HG03280 (cell line): ENCODE data around the gene DIO1.

Experiments used
- ATAC-seq: cut with Tn5 transposase; IDR thresholded peaks from one replicate; pipeline ENCODE4 v1.9.1; 2021; ENCODE audit warnings: mild to moderate bottlenecking, moderate library complexity; ENCODE audit not compliant: unreplicated experiment

DIO1 gene

DNA sequence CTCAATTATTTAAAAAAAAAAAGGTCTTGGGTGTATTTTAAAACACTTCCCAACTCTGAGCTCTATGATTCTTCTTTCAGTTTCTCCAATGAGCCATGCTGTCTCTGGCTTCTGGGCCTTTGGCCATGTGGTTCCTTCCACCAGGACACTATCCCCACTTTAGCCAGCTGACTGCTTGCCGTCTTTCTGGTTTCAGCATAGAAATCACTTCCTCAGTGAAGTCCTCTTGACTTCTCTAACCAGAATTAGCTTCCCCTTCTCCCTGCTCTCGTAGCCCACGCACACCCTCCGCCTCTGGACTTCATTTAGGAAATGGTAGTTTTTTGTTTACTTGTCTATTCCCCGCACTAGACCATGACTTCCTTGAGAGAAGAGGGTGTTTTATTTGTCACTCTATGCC, 1.1 kb upstream of the DIO1 start:
- no peak for ATAC-seq

DNA sequence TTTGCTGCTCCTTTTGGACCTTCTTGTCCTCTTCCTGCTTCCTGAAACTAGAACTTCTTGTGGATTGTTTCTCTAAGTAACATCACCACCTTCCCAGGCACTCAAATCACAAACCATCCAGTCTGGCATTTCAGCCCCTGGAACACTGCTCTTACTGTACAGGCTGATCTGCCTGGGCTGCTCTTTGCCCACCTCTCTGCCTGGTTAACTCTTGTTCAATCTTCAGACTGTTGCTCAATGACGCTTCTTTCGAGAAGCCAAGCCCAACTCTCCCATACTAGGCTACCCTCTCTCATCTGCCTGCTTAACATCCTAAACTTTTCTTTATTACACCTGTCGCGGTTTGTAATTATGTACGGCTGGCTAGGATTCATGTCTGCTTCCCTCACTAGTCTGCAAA, 657 bp downstream of the DIO1 start:
- no peak for ATAC-seq

DNA sequence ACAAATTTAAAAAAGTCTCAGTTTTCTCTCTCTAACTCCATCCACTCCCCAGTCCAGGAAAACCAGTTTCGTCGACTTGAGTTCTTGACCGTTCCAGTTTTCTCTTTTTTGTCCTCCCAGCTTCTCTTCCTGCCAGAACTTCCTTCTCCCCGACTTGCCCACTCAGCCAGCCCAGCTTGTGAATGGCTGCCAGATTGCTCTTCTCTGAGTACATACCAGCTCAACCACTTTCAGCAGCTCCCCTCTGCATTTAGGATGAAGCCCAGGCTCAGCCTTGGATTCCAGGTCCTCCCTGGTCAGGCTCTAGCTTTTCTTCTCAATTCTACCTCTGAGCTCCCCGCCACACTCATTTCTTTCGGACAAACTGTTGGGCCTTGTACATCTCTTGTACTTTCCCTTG, 1.4 kb downstream of the DIO1 start:
- no peak for ATAC-seq

DNA sequence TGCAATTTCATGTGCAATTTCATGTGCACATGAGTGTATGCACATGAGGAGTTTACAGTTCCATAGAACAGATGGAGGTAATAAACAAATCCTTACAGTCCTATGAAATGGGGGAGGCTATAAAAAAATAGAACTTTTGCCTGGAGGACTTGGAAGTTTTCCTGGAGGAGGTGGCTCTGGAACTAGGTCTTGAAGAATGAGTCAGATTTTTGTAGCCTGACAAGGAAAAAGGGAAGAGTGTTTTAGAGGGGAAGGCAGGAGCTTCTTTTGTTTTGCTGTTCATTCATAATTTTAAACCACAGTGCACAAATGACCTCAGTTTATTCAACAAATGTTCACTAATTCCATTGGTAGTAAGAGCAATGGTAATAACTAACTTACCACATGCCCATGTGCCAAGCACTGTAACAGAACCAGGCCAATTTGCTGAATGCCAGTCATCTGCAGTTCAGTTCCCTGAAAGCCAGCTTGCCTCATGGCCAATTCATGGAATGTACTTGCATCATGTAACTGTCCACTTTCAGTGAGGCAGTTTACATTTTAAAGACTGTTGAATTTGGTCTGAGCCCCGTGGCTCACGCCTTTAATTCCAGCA, 2.7 kb downstream of the DIO1 start:
- ATAC-seq, result no peak

DNA sequence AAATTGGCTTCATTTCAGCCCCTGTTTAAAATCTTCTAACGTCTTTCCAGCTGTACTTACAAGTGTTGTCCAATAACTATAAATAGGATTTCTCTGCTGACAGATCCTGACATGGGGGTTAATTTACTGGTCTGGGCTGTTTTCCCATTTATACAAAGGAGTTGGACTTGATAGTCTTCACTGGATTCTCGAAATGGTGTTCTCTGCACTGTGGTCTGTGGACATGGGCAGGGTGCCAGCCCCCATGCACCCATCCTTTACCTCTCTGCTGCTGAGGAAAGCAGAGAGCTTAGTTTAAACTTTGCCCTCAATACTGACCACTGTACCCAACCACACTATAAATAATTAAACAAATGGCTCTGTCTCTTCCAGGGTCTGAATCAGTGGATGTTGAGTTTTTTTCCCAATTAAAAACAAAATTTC, 5.2 kb downstream of the DIO1 start:
- no peak for ATAC-seq

DNA sequence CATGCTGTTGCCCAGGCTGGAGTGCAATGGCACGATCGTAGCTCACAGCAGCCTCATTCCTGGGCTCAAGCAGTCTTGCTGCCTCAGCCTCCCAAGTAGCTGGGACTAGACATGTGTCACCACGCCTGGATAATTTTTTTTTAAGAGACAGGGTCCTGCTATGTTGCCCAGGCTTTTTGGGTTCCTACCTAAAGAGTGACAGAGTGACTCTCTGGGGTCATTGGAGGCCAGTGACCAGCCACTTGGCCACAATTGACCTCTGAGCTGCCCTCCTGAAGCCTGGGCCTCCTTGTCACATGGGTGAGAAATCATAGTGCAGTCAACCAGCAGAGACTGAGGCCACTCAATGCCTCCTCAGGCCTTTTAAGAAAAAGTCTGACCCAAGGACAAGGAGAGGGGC, 5.7 kb downstream of the DIO1 start:
- no peak for ATAC-seq

DNA sequence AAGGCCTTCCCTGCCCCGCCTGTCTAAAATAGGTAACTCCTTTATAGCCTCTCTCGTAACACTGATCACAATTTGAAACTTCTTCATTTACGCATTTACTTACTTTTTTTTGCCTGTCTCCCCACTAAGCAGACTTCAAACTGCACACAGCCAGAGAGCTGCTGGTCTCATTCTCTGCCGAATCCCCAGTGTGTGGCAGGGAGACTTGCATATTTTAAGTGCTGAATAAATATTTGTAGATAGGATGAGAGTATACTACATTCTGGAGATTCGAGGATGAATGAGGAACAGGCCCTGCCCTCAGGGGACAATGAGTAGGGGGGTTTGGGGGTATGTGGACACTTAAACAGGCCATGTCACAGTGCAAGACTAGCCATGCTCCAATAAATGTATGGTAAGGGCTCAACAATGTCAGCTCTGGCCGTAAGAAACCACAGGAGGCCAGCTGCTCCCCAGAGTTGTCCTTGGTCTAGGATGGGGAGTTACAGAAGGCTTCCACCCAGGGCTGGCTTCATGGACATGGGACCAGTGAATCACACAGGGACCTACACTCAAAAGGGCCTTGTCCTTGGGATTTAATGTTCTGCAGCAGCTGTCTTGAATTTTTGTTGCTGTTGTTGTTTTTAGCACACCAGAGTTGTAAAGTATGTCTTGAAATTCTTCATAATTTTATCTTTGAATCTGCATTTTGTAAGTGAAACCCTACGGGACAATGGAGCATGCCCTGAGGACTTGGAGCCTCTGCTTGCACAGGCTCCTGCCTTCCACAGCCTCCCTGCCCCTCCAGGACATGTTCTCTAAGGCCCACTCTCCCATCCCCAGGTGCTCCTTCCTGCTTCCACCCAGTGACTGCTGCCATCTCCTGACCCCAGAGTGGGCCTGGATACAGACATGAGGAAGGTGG, 8.5 kb downstream of the DIO1 start:
- no peak for ATAC-seq

DNA sequence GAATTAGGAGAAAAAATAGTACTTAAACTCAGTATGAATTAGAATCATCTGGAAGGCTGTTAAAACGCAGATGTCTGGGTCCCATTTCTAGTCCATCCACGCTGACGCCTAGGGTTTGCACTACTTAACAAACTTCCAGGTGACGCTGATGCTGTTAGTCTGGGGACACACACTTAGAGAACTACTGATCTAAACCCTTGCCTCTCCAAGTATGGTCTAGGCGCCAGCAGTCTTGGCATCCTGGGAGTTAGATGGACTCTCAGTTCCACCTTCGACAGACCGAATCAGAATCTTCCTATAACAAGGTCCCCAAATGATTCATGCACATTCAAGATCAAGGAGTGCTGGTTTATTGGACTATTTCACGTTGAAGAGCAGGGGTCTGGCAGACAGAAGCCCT, 11.5 kb downstream of the DIO1 start:
- ATAC-seq, result no peak

DNA sequence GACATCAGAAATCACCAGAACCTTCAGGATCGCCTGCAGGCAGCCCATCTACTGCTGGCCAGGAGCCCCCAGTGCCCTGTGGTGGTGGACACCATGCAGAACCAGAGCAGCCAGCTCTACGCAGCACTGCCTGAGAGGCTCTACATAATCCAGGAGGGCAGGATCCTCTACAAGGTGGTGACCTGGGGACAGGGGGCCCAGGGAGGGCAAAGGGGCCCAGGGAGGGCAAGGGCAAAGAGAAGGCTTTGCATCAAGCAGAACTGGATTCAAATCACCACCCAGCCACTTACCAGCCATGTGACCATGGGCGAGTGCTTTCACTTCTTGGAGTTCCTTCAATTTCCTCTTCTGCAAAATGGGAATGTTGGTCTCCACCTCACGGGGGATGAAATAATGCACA, 12.1 kb downstream of the DIO1 start:
- ATAC-seq, result no peak

DNA sequence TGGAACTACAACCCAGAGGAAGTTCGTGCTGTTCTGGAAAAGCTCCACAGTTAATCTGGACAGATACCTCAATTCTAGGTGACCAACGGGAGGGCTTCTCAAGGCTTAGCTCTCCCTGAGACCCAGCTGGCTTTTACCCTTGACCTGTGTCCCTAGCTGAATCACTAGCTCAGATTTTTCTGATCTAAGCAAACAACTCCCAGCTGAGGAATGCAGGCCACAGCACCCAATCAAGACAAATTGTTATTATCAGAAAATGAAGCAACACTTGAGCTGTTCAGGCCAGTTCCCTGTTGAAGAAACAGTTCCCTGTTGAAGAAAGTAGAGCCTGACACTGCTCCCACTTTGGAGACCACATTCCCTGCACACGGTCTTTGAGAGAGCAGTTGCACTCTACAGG, 16.0 kb downstream of the DIO1 start:
- ATAC-seq, result no peak

DNA sequence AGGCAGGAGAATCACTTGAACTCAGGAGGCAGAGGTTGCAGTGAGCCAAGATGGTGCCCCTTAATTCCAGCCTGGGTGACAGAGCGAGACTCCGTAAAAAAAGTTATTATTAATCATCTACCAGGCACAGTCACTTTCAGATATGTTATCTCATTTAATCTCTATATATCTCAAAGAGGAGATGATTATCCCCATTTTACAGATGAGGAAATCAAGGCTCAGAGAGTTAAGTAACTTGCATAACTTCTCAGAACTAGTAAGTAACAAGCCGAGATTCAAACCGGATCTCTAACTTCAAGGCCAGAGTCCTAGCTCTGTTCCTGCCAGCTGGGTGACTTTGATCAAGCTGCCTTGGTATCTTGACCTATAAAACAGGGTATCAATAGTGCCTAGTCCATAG, 17.5 kb downstream of the DIO1 start:
- ATAC-seq, result no peak

DNA sequence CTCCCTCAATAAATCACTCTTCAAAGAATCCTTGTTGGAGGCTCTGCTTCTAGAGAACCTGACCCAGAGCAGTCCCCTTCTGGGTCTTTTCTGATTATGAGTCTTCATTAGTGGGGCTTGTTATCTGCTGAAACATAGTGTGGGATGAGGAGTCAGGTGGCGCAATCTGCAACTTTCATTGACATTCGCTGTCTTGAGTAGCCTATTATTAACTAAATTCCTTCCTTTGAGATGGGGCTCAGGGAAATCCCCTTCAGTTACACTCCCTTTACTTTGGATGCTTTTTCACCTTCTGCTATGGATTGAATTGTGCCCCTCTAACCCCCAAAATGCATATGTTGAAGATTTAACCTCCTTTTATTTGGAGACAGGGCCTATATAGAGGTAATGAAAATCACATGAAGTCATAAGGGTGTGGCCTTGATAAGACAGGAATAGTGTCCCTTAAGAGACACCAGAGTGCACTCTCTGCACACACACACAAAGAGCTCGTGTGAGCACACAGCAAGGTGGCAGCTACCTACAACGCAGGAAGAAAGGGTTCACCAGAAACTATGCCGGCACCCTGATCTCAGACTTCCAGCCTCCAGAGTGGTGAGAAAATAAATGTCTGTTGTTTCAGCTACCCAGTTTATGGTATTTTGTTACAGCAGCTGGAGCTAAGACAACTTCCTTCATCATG, 19.5 kb downstream of the DIO1 start:
- ATAC-seq, result no peak

DNA sequence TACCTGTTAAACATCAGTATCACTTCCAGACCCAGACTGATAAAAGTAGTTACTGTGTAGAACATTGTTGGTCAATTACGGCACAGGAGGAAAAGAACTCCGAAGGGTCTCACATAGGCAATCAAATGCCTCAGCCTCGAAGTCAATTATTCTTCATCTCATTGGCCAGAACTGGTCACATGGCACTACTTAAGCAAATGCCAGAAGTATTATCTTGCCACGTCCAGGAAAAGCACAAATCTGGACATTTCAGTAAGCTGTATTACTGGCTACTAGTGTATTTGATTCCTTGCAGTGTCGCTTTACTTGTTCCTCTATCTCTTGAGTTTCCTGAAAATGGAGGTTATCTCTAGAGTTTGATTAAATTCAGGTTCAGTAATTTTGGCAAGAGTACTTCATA, 24.4 kb downstream of the DIO1 start:
- no peak for ATAC-seq

DNA sequence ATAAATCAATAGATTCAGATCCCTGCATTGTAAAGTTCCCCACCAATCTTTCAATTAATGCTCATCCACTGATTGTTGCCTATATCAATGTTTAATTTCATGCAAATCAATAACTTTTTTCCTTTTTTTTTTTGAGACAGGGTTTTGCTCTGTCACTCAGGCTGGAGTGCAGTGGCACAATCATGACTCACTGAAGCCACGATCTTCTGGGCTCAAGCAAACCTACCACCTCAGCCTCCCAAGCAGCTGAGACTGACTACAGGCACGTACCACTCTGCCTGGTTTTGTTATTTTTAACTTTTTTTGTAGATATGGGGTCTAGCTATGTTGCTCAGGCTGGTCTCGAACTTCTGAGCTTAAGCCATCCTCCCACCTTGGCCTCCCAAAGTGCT, 25.7 kb downstream of the DIO1 start:
- no peak for ATAC-seq

DNA sequence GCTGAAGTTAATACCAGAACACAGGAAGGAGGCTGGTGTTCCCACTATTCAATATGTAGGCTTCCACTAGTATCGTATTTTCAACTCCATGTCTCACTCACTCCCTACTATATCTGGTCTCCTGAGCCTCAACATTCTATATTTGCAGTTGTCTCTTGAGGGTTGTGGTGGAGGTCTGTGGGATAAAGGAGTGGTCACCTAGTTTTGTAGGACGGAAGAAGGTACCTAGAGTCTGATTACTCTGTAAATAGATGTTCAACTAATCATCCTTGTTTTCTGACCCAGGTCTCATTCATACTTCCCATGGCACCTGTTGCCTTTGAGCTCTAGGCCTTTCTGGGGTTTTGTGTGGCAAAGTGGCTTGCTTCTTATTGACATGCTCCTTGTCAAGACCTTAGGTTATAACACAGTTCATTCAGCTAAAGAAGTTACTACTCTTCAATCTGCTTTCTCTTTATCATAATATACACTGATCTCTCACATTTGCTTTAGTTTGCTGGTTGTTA, 33.4 kb downstream of the DIO1 start:
- no peak for ATAC-seq

DNA sequence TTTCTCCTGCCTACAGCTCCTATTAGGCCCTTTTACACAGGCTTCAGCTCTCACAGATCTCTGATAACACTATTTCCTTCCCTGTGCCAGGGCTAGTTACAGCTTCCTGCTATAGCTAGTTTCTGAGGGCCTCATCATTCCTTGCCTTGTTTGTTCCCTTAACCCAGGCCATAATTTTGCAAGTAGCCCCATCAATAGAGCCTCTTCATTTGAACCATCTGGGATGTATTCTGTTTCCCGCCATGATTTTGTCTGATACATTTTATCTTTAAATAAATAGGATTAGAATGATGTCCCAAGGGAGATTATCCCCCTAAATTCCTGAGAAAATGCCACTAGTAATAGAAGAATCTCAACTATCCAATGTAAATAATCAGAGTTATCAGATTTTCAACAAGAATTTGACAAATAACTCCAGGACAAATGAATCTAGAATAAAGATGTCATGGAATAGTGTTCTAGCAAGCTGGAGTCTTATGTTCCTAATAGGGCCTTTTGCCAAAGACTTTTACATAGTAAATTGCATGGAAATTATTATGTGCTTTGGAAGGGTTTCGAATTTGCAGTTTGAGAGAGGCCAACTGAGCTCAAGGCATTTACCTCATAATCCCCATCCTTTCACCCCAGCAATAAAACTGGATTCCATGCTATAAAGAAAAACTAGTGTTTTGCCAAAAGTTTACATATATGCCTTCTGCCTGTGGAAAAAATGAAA, 35.4 kb downstream of the DIO1 start:
- no peak for ATAC-seq

DNA sequence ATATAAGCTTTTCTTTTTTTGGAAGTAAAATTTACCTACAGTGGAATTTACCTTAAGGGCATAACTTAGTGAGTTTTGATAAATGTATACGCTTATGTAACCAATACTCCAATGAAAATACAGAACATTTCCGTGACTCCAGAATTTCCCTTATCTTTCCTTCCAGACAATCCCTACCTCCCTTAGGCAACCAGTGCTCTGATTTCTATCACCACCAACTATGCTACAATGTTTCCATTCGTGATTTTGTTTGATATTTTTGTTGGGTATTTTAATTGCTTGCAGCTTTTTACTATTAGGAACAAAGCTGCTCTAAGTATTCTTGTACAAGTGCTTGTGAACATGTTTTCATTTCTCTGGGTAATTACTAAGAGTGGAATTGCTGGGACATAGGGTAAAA, 36.9 kb downstream of the DIO1 start:
- no peak for ATAC-seq

DNA sequence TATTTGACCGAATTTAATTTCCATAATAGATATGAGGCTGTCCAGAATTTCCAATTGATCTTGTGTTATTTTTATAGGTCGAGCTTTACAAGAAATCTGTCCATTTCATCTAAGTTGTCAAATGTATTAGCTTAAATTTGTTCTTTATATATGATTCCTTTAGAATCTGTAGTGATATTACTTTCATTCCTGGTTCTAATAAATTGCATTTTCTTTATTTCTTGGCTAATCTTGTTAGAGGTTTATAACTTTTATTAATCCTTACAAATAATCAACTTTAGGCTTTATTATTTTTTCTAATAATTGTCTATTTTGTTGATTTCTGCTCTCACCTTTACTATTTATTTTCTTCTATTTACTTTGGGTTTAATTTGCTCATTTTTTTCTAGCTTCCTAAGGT, 37.5 kb downstream of the DIO1 start:
- ATAC-seq, result no peak

DNA sequence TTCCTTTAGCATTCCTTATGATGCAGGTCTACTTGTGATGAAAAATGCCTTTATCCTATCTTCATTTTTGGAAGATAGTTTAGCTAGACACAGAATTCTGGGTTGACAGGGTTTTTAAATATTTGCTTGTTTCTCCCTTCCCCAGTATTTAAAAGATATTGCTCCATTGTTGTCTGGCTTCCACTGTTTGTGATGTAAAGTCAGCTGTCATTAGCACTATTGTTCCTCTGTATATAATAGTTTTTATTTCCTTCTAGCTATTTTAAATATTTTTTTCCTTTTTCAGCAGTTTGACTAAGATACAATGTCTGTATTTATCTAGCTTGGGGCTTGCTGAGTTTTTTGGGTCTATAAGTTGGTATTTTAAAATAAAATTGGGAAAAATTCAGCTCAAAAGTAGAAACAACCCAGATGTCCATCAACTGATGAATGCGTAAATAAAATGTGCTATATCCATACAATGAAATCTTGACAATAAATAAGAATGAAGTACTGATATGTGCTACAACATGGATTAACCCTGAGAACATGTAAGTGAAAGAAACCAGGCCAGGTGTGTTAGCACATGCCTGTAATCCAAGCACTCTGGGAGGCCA, 40.3 kb downstream of the DIO1 start:
- no peak for ATAC-seq

DNA sequence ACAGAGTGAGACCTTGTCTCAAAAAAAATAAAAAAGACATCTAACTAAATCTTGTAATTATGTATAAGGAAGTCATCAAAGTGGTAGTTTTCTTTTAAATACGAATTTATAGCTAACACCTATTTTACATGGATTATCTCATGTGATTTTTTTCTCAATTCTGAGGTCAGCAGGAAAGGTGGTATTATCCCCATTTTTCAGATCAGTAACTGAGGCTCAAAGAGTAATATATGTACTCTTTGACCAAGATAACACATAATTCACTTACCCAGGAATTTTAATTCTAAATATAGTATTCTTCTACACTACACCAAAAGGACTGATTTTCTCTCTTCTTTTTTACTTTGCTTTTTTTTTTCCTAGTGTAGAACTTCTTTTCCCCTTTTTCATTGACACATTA, 42.4 kb downstream of the DIO1 start:
- ATAC-seq, result no peak
